ENCODE results near the gene GRAMD2B. TPM values are rescaled to one million over a fixed set of nuclear protein-coding genes. Genes with fewer than 3 reads are reported as not detected.
"Not testable (repeated sequence)": the region's sequence is repeated elsewhere in the genome, so short reads cannot be mapped to it uniquely, and the experiment has no call there.

The GRAMD2B gene
- total RNA-seq, 1 donor from 2014 or later, result 32.1 TPM

DNA sequence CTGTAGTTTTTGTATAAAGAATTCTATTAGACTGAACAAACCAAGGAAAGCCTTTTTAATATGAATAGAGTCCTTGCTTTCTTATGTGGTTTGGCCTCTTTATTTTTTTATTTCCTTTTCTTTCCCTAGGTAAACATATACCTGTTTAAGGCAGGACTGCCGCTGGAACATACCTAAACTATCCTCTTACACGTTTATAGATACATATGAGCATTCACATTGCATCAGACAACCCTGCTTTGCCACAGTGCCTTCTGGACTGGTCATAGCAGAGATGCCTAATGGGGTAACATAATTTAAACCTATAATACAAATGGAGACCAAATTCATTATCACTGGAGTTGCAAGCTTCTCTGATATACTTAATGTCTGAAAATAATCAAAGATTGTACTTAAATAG lies 12.5 kb downstream of the GRAMD2B start:
- Mint-ChIP-seq H3K36me3 (ENCODE audit: insufficient read depth) (peaks cover 35% of the 10 kb centered on the region), H3K27ac (no peak overlapping the region), H3K27me3 (no peaks in the 10 kb centered on the region), H3K9me3 (ENCODE audit: low read depth) (no peaks in the 10 kb centered on the region), H3K4me3 (ENCODE audit: low read depth) (no peak overlapping the region), H3K4me1 (ENCODE audit: low read depth) (peaks cover 8% of the 10 kb centered on the region)
- TF ChIP-seq, protein P1, sequence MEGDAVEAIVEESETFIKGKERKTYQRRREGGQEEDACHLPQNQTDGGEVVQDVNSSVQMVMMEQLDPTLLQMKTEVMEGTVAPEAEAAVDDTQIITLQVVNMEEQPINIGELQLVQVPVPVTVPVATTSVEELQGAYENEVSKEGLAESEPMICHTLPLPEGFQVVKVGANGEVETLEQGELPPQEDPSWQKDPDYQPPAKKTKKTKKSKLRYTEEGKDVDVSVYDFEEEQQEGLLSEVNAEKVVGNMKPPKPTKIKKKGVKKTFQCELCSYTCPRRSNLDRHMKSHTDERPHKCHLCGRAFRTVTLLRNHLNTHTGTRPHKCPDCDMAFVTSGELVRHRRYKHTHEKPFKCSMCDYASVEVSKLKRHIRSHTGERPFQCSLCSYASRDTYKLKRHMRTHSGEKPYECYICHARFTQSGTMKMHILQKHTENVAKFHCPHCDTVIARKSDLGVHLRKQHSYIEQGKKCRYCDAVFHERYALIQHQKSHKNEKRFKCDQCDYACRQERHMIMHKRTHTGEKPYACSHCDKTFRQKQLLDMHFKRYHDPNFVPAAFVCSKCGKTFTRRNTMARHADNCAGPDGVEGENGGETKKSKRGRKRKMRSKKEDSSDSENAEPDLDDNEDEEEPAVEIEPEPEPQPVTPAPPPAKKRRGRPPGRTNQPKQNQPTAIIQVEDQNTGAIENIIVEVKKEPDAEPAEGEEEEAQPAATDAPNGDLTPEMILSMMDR (IDR thresholded peaks at IDR 0.05; ENCODE audit: unreplicated experiment), result no peak
- no peak for DNase-seq (ENCODE audit: low spot score, unreplicated experiment)

DNA sequence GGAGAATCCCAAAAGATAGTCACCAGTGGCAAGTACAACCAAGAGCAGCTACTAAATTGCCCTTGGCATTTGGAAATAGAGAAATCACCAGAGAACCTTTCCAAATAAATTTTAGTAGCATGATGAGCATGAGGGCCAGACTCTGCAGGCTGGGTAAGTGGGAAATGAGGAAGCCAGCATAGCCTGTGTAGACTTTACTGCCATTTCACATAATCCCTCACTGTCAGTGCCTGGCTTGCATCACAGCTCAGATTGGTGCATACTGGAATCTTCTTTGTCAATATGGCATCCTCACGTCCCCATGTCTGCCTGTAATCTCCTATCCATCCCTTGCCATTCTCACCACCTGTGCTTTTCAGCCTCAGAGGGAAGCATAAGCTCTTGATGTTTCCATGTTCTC lies 14.5 kb downstream of the GRAMD2B start:
- no peak for DNase-seq (ENCODE audit: low spot score, unreplicated experiment)
- Mint-ChIP-seq H3K36me3 (ENCODE audit: insufficient read depth) (peaks cover 26% of the 10 kb centered on the region), H3K4me1 (ENCODE audit: low read depth) (peaks cover 8% of the 10 kb centered on the region), H3K27me3 (no peaks in the 10 kb centered on the region), H3K9me3 (ENCODE audit: low read depth) (no peaks in the 10 kb centered on the region), H3K4me3 (ENCODE audit: low read depth) (no peak overlapping the region), H3K27ac (no peak overlapping the region)
- TF ChIP-seq, protein P1 (IDR thresholded peaks at IDR 0.05; ENCODE audit: unreplicated experiment), result no peak

DNA sequence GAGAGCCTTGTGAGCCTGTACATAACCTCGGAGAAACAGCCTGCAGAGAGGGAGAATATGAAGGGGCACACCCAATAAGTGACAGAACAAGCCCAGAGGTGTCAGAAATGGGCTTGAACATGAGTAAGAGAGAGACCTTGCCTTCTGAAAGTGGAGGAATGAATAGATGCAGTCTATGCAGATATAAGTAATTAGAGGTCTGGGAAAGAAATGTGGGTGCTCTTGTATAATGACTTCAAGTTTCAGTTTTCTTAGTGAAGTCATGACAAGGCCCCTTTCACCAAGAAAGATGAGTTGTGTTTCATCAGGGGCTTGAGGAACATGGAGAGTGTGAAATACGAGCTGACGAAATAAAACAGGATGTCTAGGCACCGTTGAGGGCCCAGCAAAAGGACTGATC lies 15.1 kb downstream of the GRAMD2B start:
- no peak for DNase-seq (ENCODE audit: low spot score, unreplicated experiment)
- Mint-ChIP-seq H3K9me3 (ENCODE audit: low read depth) (no peaks in the 10 kb centered on the region), H3K4me3 (ENCODE audit: low read depth) (no peak overlapping the region), H3K4me1 (ENCODE audit: low read depth) (peaks cover 8% of the 10 kb centered on the region), H3K27ac (no peak overlapping the region), H3K27me3 (no peaks in the 10 kb centered on the region), H3K36me3 (ENCODE audit: insufficient read depth) (peaks cover 26% of the 10 kb centered on the region)
- TF ChIP-seq, protein P1 (IDR thresholded peaks at IDR 0.05; ENCODE audit: unreplicated experiment), result no peak

DNA sequence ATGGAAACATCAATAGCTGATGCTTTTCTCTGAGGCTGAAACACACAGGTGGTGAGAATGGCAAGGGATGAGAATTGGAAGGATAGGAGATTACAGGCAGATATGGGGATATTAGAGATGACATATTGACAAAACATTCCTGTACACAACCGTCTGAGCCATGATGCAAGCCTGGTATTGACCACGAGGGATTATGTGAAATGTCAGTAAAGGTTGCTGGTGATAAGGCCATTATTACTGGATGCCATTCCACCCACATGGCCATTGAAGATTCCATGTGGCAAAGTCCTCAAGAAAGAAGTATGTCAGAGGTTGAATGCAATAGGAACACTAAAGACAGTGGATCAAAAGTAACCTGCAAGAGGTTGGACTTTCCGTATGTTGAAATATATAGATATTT lies 15.7 kb downstream of the GRAMD2B start:
- H3K36me3 Mint-ChIP-seq (ENCODE audit: insufficient read depth), result peaks cover 26% of the 10 kb centered on the region
- peaks cover 8% of the 10 kb centered on the region for H3K4me1 Mint-ChIP-seq (ENCODE audit: low read depth)
- no peaks in the 10 kb centered on the region for H3K9me3 Mint-ChIP-seq (ENCODE audit: low read depth)
- H3K27ac Mint-ChIP-seq, result no peak overlapping the region
- TF ChIP-seq, protein P1 (IDR thresholded peaks at IDR 0.05; ENCODE audit: unreplicated experiment), result no peak
- no peak for DNase-seq (ENCODE audit: low spot score, unreplicated experiment)
- H3K4me3 Mint-ChIP-seq (ENCODE audit: low read depth), result no peak overlapping the region
- no peaks in the 10 kb centered on the region for H3K27me3 Mint-ChIP-seq

DNA sequence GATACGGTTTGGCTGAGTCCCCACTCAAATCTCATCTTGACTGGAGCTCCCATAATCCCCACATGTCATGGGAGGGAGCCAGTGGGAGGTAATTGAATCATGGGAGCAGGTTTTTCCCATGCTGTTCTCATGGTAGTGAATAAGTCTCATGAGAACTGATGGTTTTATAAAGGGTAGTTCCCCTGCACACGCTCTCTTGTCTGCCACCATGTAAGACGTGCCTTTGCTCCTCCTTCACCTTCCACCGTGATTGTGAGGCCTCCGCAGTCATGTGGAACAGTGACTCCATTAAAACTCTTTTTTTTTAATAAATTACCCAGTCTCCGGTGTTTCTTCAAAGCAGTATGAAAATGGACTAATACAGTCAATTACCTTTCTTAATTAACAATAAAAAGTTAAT lies 16.5 kb downstream of the GRAMD2B start:
- not testable (repeated sequence) for H3K4me3 Mint-ChIP-seq (ENCODE audit: low read depth); H3K4me1 Mint-ChIP-seq (ENCODE audit: low read depth); H3K27me3 Mint-ChIP-seq; H3K9me3 Mint-ChIP-seq (ENCODE audit: low read depth); H3K27ac Mint-ChIP-seq; DNase-seq (ENCODE audit: low spot score, unreplicated experiment)
- peaks cover 28% of the 10 kb centered on the region for H3K36me3 Mint-ChIP-seq (ENCODE audit: insufficient read depth)

DNA sequence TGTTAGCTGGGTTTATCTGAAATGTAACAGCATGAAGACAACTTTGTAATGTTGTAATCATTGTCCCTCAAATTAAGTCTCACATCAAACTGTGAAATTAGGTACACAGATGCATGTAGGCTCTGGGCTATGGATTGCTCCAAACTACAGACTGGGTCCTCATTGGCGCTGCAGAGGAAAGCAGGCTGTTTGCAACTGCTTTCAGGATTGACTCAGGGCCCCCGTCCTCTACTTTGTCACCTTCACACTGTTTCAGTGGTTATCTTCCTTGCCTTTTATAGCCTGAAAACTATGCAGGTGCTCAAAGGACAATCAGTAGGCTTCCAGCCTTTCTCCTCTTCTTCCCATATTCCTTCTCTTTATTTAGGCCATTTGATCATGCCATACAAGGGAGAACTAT lies 18.0 kb downstream of the GRAMD2B start:
- Mint-ChIP-seq H3K4me3 (ENCODE audit: low read depth) (no peak overlapping the region), H3K4me1 (ENCODE audit: low read depth) (peaks cover 9% of the 10 kb centered on the region), H3K36me3 (ENCODE audit: insufficient read depth) (peaks cover 29% of the 10 kb centered on the region), H3K9me3 (ENCODE audit: low read depth) (no peaks in the 10 kb centered on the region), H3K27me3 (no peaks in the 10 kb centered on the region), H3K27ac (no peak overlapping the region)
- no peak for DNase-seq (ENCODE audit: low spot score, unreplicated experiment)
- TF ChIP-seq, protein P1 (IDR thresholded peaks at IDR 0.05; ENCODE audit: unreplicated experiment), result no peak
